NB4 (cell line): ENCODE data around the gene TAS2R40.

ENCODE experiments used
- CTCF ChIP-seq: IDR thresholded peaks from one replicate; pipeline ENCODE4 v1.5.1; 2012; ENCODE audit warnings: low read depth, low read length
- MYC ChIP-seq: IDR thresholded peaks from 2 replicates; pipeline ENCODE4 v1.6.1; 2011; ENCODE audit warnings: low read depth, low read length
- POLR2A ChIP-seq: IDR thresholded peaks from 2 replicates; pipeline ENCODE4 v1.6.1; 2011; ENCODE audit warnings: mild to moderate bottlenecking; ENCODE audit not compliant: insufficient read length; ENCODE audit errors: extremely low read depth
- TF ChIP-seq, protein P1 (sequence below): IDR thresholded peaks from 2 replicates; pipeline ENCODE4 v1.6.1; 2011; ENCODE audit warnings: low read depth, low read length

GRCh38 chr7:143210541-143210940 is 11.3 kb upstream of the TAS2R40 start:
- TF ChIP-seq CTCF (no peak), MYC (no peak), POLR2A (no peak)
- TF ChIP-seq, protein P1, sequence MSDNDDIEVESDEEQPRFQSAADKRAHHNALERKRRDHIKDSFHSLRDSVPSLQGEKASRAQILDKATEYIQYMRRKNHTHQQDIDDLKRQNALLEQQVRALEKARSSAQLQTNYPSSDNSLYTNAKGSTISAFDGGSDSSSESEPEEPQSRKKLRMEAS: no peak
